ENCODE measurements around the gene ZNF501. TPM values are rescaled to one million over a fixed set of nuclear protein-coding genes. Genes with fewer than 3 reads are reported as not detected.

The ZNF501 gene
- total and polyA plus RNA-seq, 2 of the 4 experiments (the other 2 are of a cell fraction): 1.1 to 3.2 TPM

DNA sequence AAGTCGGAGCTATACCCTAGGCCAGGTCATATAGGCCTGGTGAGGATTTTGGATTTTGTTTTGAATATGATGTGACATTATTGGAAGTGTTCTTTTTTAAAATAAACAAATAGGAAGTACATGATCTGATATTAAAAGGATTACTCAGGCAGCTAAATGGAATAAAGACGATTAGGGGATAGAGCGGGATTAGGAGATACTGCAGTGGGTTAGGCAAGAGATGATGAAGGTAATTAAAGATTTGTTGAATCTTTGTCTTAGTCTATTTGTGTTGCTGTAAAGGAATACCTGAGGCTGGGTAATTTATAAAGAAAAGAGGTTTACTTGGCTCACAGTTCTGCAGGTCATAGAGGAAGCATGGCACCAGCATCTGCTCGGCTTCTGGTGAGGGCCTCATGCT, 53.5 kb downstream of the ZNF501 start:
- Histone ChIP-seq H3K4me3 (ENCODE audit: insufficient read depth, low read depth, low read length) (no peak overlapping the region), H2BK20ac (ENCODE audit: low read depth, low read length) (no peak overlapping the region), H3K27me3 (ENCODE audit: control insufficient read depth, insufficient read depth, low read length) (no peaks in the 10 kb centered on the region), H3K36me3 (ENCODE audit: control insufficient read depth, insufficient read depth, low read length) (peaks cover 2% of the 10 kb centered on the region), H3K9me3 (ENCODE audit: control insufficient read depth, insufficient read depth, low read length) (no peaks in the 10 kb centered on the region), H3K4me1 (ENCODE audit: control insufficient read depth, insufficient read depth, low read length) (no peaks in the 10 kb centered on the region), H3K23ac (ENCODE audit: low read depth, low read length) (no peak overlapping the region), H2AFZ (replicated peaks; ENCODE audit: low read length, poor library complexity) (no peak overlapping the region), H3K4me2 (ENCODE audit: low read depth, low read length) (no peak overlapping the region), H3K18ac (ENCODE audit: low read depth, low read length) (no peak overlapping the region), H4K8ac (ENCODE audit: low read depth in 2 of 2, low read length in 2 of 2) (no peak overlapping the region), H4K5ac (ENCODE audit: low read depth, low read length) (no peak overlapping the region), H3K9me1 (ENCODE audit: insufficient read depth, low read length) (no peaks in the 10 kb centered on the region), H2BK120ac (ENCODE audit: low read depth, low read length) (no peak overlapping the region), H4K20me1 (ENCODE audit: insufficient read depth, low read length) (no peaks in the 10 kb centered on the region), H3K9ac (ENCODE audit: low read depth, low read length) (no peak overlapping the region), H2BK15ac (ENCODE audit: low read depth, low read length) (no peak overlapping the region), H2AK5ac (ENCODE audit: low read depth, low read length) (no peak overlapping the region), H2AK9ac (replicated peaks; ENCODE audit: low read depth, low read length, poor library complexity) (no peak overlapping the region), H3K4ac (ENCODE audit: low read depth, low read length) (no peak overlapping the region), H3K56ac (ENCODE audit: extremely low read depth, insufficient read depth, low read length) (no peak overlapping the region), H2BK5ac (ENCODE audit: low read depth, low read length, poor library complexity, severe bottlenecking) (no peak overlapping the region), H4K91ac (ENCODE audit: insufficient read depth, low read depth, low read length) (no peak overlapping the region), H3K27ac (ENCODE audit: insufficient read depth, low read length) (no peak overlapping the region), H3K14ac (replicated peaks; ENCODE audit: low read depth, low read length) (no peak overlapping the region), H3K79me1 (ENCODE audit: low read depth in 1 of 2, low read length in 2 of 2) (peaks cover 0 to 3% of the 10 kb centered on the region in 2 experiments; a peak in 1 of 4 replicates)
- intact Hi-C loops (cut with micrococcal nuclease) (no loop called here), in situ Hi-C loops (cut with MboI; ENCODE audit: low sequenced_read_pairs) (no loop called here), dilution Hi-C loops (cut with HindIII; ENCODE audit: low sequenced_read_pairs, unreplicated experiment) (no loop called here)
- no peak for TF ChIP-seq MAFK (IDR thresholded peaks at IDR 0.05; ENCODE audit: low read depth, low read length)
- TF ChIP-seq CHD1 (IDR thresholded peaks at IDR 0.05; ENCODE audit: low read depth, low read length): no peak
- WGBS, 2 experiments (ENCODE audit: extremely low coverage in 2 of 2, insufficient read length in 1 of 2): no CpG with 5 or more reads among the region's 4 CpGs
- no TSS peak for BruUV-seq (replicated peaks)
- ChIA-PET POLR2A (ENCODE audit: unreplicated experiment) (no interaction called here), CTCF (no interaction called here)
- DNase-seq (no peak), ATAC-seq (ENCODE audit: low read depth) (no peak)

Other genes starting within 250 kb of the ZNF501 start
- gene ZKSCAN7, start 174.4 kb upstream of the ZNF501 start, total RNA-seq (2012; rRNA removed): 4.7 TPM in 2 replicates
- gene ZKSCAN7, start 174.4 kb upstream of the ZNF501 start, polyA plus RNA-seq (2012; rRNA removed): 2.6 and 3.0 TPM in 2 replicates
- 1.3 and 1.4 TPM in 2 replicates for gene ZNF660, start 144.7 kb upstream of the ZNF501 start, total RNA-seq (2012; rRNA removed)
- 0.59 and 0.70 TPM in 2 replicates for gene ZNF660, start 144.7 kb upstream of the ZNF501 start, polyA plus RNA-seq (2012; rRNA removed)
- 14.9 and 18.9 TPM in 2 replicates for gene ZNF197, start 104.6 kb upstream of the ZNF501 start, total RNA-seq (2012; rRNA removed)
- gene ZNF197, start 104.6 kb upstream of the ZNF501 start, polyA plus RNA-seq (2012; rRNA removed): 4.1 and 5.0 TPM in 2 replicates
- 19.2 and 19.5 TPM in 2 replicates for gene ZNF35, start 80.9 kb upstream of the ZNF501 start, total RNA-seq (2012; rRNA removed)
- 2.9 and 3.8 TPM in 2 replicates for gene ZNF35, start 80.9 kb upstream of the ZNF501 start, polyA plus RNA-seq (2012; rRNA removed)
- 5.7 and 6.1 TPM in 2 replicates for gene ZNF502, start 17.0 kb upstream of the ZNF501 start, total RNA-seq (2012; rRNA removed)
- 1.5 and 2.1 TPM in 2 replicates for gene ZNF502, start 17.0 kb upstream of the ZNF501 start, polyA plus RNA-seq (2012; rRNA removed)
- gene KIAA1143, start 32.0 kb downstream of the ZNF501 start, total RNA-seq (2012; rRNA removed): 16.8 and 23.9 TPM in 2 replicates
- 4.8 and 6.2 TPM in 2 replicates for gene KIAA1143, start 32.0 kb downstream of the ZNF501 start, polyA plus RNA-seq (2012; rRNA removed)
- gene KIF15, start 32.2 kb downstream of the ZNF501 start, total RNA-seq (2012; rRNA removed): 8.4 and 10.8 TPM in 2 replicates
- 2.9 and 3.7 TPM in 2 replicates for gene KIF15, start 32.2 kb downstream of the ZNF501 start, polyA plus RNA-seq (2012; rRNA removed)
- 10.3 and 13.1 TPM in 2 replicates for gene TMEM42, start 132.3 kb downstream of the ZNF501 start, total RNA-seq (2012; rRNA removed)
- gene TMEM42, start 132.3 kb downstream of the ZNF501 start, polyA plus RNA-seq (2012; rRNA removed): 23.7 and 24.7 TPM in 2 replicates
- under 0.01 TPM in 1 of 2 replicates, not detected in the other for gene TGM4, start 145.0 kb downstream of the ZNF501 start, total RNA-seq (2012; rRNA removed)
- 0.03 and 0.10 TPM in 2 replicates for gene TGM4, start 145.0 kb downstream of the ZNF501 start, polyA plus RNA-seq (2012; rRNA removed)
- gene ZDHHC3, start 246.5 kb downstream of the ZNF501 start, total RNA-seq (2012; rRNA removed): 57.2 and 57.7 TPM in 2 replicates
- gene ZDHHC3, start 246.5 kb downstream of the ZNF501 start, polyA plus RNA-seq (2012; rRNA removed): 58.0 and 59.6 TPM in 2 replicates
- 62.2 and 96.9 TPM in 2 replicates for gene EXOSC7, start 246.6 kb downstream of the ZNF501 start, total RNA-seq (2012; rRNA removed)
- 52.8 and 61.6 TPM in 2 replicates for gene EXOSC7, start 246.6 kb downstream of the ZNF501 start, polyA plus RNA-seq (2012; rRNA removed)

Measured in IMR-90 (cell line).